ENCODE data around the gene NPTN.
"Not testable (repeated sequence)": the region's sequence is repeated elsewhere in the genome, so short reads cannot be mapped to it uniquely, and the experiment has no call there.

The NPTN gene

DNA sequence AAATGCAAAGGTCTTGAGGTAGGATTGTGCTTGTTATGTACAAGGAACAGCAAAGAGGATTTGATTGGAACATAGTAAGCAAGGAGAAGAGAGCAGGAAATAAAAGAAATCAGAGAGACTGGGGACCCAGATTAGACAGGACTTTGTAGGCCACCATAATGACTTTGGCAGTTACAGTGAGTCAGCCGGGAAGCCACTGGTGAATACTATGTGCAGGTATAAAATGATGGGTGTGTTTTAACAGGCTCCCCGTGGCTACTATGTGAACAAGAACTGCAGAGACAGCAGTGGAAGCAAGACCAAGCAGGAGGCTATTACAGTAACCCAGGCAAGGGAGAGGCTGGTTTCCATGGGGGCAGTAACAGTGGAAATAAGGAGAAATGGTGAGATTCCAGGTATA is 55.2 kb downstream of the NPTN start:
- TF ChIP-seq TAF1 (IDR thresholded peaks at IDR 0.05; ENCODE audit: low read depth, low read length) (no peak), POU2F2 (IDR thresholded peaks at IDR 0.05; ENCODE audit: low read depth, low read length) (no peak), SPI1 (IDR thresholded peaks at IDR 0.05; ENCODE audit: low read depth, low read length) (no peak), POLR2AphosphoS5 (IDR thresholded peaks at IDR 0.05; ENCODE audit: low read depth, low read length) (no peak), POLR2A (IDR thresholded peaks at IDR 0.05; ENCODE audit: low read depth, low read length) (no peak)
- DNase-seq (ENCODE audit: insufficient read length, low spot score) (no peak), FAIRE-seq (no peak)

DNA sequence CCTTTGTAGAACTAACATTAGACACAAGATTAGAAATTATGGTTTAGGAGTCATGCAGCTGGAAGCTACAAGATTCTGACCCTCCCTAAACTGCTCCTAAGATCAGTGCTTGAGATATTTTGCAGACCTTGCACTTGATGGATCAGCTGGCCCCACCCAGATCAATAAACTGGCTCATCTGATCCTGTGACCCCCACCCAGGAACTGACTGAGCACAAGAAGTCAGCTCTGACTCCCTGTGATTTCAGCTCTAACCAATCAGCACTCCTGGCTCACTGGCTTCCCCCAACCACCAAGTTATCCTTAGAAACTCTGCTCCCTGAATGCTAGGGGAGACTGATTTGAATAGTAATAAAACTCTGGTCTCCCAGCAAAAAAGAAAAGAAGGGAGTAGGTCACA is 55.6 kb downstream of the NPTN start:
- FAIRE-seq; DNase-seq (ENCODE audit: insufficient read length, low spot score): not testable (repeated sequence)

DNA sequence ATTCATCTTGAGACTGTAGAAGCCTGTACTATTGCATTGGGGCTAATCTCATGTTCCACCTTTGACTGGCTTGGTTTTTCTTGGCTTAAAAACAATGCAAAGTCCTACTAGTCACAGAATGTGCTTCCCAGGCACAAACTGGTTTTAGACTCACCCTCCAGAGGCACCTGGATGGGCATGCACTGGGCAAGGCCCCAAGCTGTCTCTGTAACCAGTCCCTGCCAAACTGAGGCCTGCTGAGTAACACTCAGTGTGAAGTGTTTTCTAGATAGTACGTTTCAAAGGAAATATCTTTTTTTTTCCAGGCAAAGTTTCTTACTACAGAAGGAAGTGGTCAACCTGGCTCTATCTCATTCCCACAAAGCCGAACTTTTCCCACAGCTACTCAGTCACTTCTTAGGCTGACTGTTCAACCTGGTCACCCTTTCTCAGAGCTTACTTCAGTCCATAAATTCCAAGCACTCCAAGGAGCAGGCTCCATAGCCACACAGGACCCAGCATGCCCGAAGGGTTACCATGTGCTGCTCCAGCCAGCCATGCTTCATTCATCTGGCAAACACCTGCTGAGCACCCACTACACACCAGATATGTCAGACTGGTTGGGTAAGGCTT is 57.4 kb downstream of the NPTN start:
- no peak for DNase-seq (ENCODE audit: insufficient read length, low spot score)
- FAIRE-seq: no peak
- no peak for TF ChIP-seq SPI1 (IDR thresholded peaks at IDR 0.05; ENCODE audit: low read depth, low read length)
- TF ChIP-seq PAX5 (IDR thresholded peaks at IDR 0.05; ENCODE audit: insufficient read depth, low read length, severe bottlenecking): no peak
- no peak for TF ChIP-seq TAF1 (IDR thresholded peaks at IDR 0.05; ENCODE audit: low read depth, low read length)
- TF ChIP-seq POLR2A (IDR thresholded peaks at IDR 0.05; ENCODE audit: low read depth, low read length): no peak
- TF ChIP-seq POLR2AphosphoS5 (IDR thresholded peaks at IDR 0.05; ENCODE audit: low read depth, low read length): no peak
- TF ChIP-seq POU2F2 (IDR thresholded peaks at IDR 0.05; ENCODE audit: low read depth, low read length): no peak

GRCh38 chr15:73573572-73573971 is 59.6 kb downstream of the NPTN start:
- TF ChIP-seq POLR2AphosphoS5 (IDR thresholded peaks at IDR 0.05; ENCODE audit: low read depth, low read length) (no peak), SPI1 (IDR thresholded peaks at IDR 0.05; ENCODE audit: low read depth, low read length) (no peak), POLR2A (IDR thresholded peaks at IDR 0.05; ENCODE audit: low read depth, low read length) (no peak), TAF1 (IDR thresholded peaks at IDR 0.05; ENCODE audit: low read depth, low read length) (no peak), POU2F2 (IDR thresholded peaks at IDR 0.05; ENCODE audit: low read depth, low read length) (no peak), PAX5 (IDR thresholded peaks at IDR 0.05; ENCODE audit: insufficient read depth, low read length, severe bottlenecking) (no peak)
- FAIRE-seq (no peak), DNase-seq (ENCODE audit: insufficient read length, low spot score) (no peak)

DNA sequence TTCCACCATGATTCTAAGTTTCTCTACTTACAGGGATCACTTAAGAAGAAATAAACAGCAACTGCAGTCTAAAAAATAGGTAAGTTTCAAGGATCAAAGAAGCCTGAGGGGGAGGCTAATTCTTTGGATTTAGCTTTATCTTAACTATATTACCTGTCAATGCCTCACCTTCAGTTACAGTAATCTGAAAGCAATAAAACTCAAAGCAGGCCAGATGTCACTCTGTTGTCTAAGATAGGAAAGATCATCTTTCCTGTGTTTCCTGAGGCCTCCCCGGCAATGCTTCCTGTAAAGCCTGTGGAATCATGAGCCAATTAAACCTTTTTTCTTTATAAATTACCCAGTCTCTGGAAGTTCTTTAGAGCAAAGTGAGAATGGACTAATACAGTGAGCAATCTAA is 60.2 kb downstream of the NPTN start:
- DNase-seq (ENCODE audit: insufficient read length, low spot score) (no peak), FAIRE-seq (no peak)
- TF ChIP-seq TAF1 (IDR thresholded peaks at IDR 0.05; ENCODE audit: low read depth, low read length) (no peak), SPI1 (IDR thresholded peaks at IDR 0.05; ENCODE audit: low read depth, low read length) (no peak), PAX5 (IDR thresholded peaks at IDR 0.05; ENCODE audit: insufficient read depth, low read length, severe bottlenecking) (no peak), POLR2A (IDR thresholded peaks at IDR 0.05; ENCODE audit: low read depth, low read length) (no peak), POLR2AphosphoS5 (IDR thresholded peaks at IDR 0.05; ENCODE audit: low read depth, low read length) (no peak)

GRCh38 chr15:73572296-73572695 is 60.9 kb downstream of the NPTN start:
- no peak for TF ChIP-seq SPI1 (IDR thresholded peaks at IDR 0.05; ENCODE audit: low read depth, low read length)
- no peak for TF ChIP-seq PAX5 (IDR thresholded peaks at IDR 0.05; ENCODE audit: insufficient read depth, low read length, severe bottlenecking)
- no peak for TF ChIP-seq POLR2AphosphoS5 (IDR thresholded peaks at IDR 0.05; ENCODE audit: low read depth, low read length)
- TF ChIP-seq TAF1 (IDR thresholded peaks at IDR 0.05; ENCODE audit: low read depth, low read length): no peak
- no peak for TF ChIP-seq POU2F2 (IDR thresholded peaks at IDR 0.05; ENCODE audit: low read depth, low read length)
- no peak for TF ChIP-seq POLR2A (IDR thresholded peaks at IDR 0.05; ENCODE audit: low read depth, low read length)
- DNase-seq (ENCODE audit: insufficient read length, low spot score): no peak
- no peak for FAIRE-seq

DNA sequence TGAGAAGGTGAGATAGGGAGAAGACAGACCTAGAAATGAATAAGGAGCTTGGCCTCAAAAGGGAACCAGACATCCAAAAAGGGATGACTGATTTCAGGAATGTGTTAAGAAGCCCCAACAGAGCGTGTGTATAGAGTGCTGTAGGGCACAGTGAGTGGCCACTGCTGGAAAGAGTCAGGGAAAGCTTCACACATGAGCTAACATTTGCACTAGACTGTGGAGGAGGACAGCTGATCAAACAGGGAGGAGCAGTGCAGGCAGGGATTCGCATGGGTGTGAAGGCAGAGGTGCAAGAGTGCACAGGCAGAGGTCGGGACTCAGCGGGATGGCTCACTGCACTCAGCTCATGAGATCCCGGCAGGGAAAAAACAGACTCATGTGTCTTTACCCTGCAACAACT is 61.8 kb downstream of the NPTN start:
- DNase-seq (ENCODE audit: insufficient read length, low spot score): no peak
- no peak for TF ChIP-seq POU2F2 (IDR thresholded peaks at IDR 0.05; ENCODE audit: low read depth, low read length)
- no peak for TF ChIP-seq POLR2A (IDR thresholded peaks at IDR 0.05; ENCODE audit: low read depth, low read length)
- no peak for TF ChIP-seq PAX5 (IDR thresholded peaks at IDR 0.05; ENCODE audit: insufficient read depth, low read length, severe bottlenecking)
- TF ChIP-seq POLR2AphosphoS5 (IDR thresholded peaks at IDR 0.05; ENCODE audit: low read depth, low read length): no peak
- no peak for TF ChIP-seq SPI1 (IDR thresholded peaks at IDR 0.05; ENCODE audit: low read depth, low read length)
- no peak for FAIRE-seq

GRCh38 chr15:73570355-73571032 is 62.7 kb downstream of the NPTN start:
- FAIRE-seq (no peak), DNase-seq (ENCODE audit: insufficient read length, low spot score) (no peak)
- TF ChIP-seq POLR2AphosphoS5 (IDR thresholded peaks at IDR 0.05; ENCODE audit: low read depth, low read length) (no peak), POU2F2 (IDR thresholded peaks at IDR 0.05; ENCODE audit: low read depth, low read length) (no peak), SPI1 (IDR thresholded peaks at IDR 0.05; ENCODE audit: low read depth, low read length) (no peak), TAF1 (IDR thresholded peaks at IDR 0.05; ENCODE audit: low read depth, low read length) (no peak), PAX5 (IDR thresholded peaks at IDR 0.05; ENCODE audit: insufficient read depth, low read length, severe bottlenecking) (no peak), POLR2A (IDR thresholded peaks at IDR 0.05; ENCODE audit: low read depth, low read length) (no peak)

DNA sequence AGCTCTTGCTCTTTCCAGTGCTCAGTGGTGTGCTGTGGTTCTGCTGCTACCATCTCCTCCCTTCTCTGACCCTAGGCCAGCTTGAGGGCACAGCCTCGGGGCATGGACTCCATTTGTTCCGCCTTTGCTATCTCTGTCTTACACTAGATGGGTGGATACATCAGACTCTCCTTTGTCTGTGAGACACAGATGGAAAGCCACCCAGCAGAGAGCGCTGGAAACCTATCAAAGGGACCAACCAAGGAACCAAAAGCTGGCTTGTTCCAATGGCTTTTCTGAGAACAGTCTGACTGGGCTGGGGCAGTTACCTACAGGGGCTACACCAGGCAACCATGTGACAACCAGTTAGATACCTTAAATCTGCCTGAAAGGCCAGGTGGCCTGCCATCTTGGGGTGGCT is 63.8 kb downstream of the NPTN start:
- TF ChIP-seq TAF1 (IDR thresholded peaks at IDR 0.05; ENCODE audit: low read depth, low read length) (no peak), POLR2A (IDR thresholded peaks at IDR 0.05; ENCODE audit: low read depth, low read length) (no peak), POU2F2 (IDR thresholded peaks at IDR 0.05; ENCODE audit: low read depth, low read length) (no peak), SPI1 (IDR thresholded peaks at IDR 0.05; ENCODE audit: low read depth, low read length) (no peak), POLR2AphosphoS5 (IDR thresholded peaks at IDR 0.05; ENCODE audit: low read depth, low read length) (no peak), PAX5 (IDR thresholded peaks at IDR 0.05; ENCODE audit: insufficient read depth, low read length, severe bottlenecking) (no peak)
- FAIRE-seq: no peak
- no peak for DNase-seq (ENCODE audit: insufficient read length, low spot score)

All from GM12891 (cell line).